Gastrocnemius medialis (tissue), 4 donors: ENCODE results near the gene COL4A1.
A peak's percentile ranks its signal among the peaks of the same experiment; 100 is the strongest.

Experiments
- CTCF ChIP-seq, 5 experiments: fragments of 450-650 bp in 3 of 5; fragments of 200-600 bp in 2 of 5; sonication (generic) in 2 of 5; IDR thresholded peaks in 4 of 5; conservative IDR thresholded peaks in 1 of 5; 1 replicate in 4 of 5; 2 replicates in 1 of 5; pipeline ENCODE4 v1.5.1; 2016 to 2019; ENCODE audit warnings: antibody characterized with exemption in 5 of 5, mild to moderate bottlenecking in 3 of 5, moderate library complexity in 3 of 5
- POLR2A ChIP-seq, 2 donors: fragments of 450-650 bp; IDR thresholded peaks; one replicate each; pipeline ENCODE4 v1.6.1; 2017; ENCODE audit warnings: antibody characterized with exemption in 2 of 2, mild to moderate bottlenecking in 2 of 2, moderate library complexity in 2 of 2

- peak; percentile 60 to 74 (median 66) for TF ChIP-seq CTCF (IDR thresholded peaks at IDR 0.05 in 4 of 5, conservative IDR thresholded peaks at IDR 0.05 in 1 of 5)
- TF ChIP-seq POLR2A (IDR thresholded peaks at IDR 0.05): no peak
Observed at GRCh38 chr13:110108348-110109139, 198.4 kb downstream of the COL4A1 start.
